ENCODE data around the gene SLC39A12.

Gene SLC39A12

DNA sequence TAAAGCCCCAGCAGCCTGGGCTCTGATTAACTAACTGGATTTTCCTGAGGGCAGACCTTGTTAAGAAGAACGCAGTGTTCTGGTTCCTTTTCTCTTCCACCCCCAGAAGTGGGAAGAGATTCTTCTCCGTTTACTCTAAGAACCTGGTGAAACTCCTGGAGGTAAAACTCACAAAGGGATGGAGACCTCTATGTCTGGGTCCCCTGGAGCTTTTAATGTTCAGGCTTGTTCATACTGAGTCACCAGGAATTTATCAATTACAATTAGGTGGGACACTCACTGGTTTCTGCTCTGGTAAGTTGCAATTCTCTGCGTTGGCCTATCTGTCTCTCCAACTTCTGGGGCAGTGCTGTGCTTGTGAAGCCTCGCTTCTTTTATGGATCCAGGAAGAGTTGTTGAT is 115.2 kb downstream of the SLC39A12 start:
- no peak for FAIRE-seq

DNA sequence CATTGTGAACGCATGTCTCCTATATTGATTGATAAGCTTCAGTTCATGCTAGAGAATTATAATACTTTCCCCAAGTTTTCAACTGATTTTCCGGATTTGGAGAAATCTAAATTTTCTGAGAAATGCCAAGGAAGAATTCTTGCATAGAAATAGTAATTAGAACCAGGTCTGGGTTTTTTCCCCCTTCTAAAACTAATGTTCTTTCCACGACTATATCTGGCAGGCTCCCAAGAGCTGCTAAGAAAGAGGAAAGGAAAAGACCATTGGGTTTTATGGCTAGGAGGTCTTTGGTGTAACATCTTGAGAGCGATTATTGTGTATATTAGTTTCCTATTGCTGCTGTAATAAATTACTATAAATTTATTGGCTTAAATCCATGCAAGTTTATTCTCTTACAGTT is 116.7 kb downstream of the SLC39A12 start:
- FAIRE-seq = no peak

DNA sequence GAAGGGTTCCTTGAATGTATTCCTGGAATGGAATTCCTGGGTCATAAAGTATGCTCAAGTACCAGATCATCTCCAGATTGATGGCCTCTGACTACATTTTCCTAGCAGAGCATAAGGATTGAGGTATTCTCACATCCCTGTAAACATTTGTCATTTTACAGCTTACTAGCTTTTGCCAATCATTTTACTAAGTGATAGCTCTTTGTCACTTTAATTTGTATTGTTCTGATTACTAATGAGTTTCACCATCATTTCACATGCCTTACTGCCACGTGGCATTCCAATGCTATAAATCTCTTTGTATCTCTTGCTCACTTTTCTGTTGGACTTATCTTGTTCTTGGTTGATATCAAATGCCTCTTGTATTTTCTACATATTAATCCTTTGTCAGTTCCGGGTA is 119.9 kb downstream of the SLC39A12 start:
- no peak for FAIRE-seq

DNA sequence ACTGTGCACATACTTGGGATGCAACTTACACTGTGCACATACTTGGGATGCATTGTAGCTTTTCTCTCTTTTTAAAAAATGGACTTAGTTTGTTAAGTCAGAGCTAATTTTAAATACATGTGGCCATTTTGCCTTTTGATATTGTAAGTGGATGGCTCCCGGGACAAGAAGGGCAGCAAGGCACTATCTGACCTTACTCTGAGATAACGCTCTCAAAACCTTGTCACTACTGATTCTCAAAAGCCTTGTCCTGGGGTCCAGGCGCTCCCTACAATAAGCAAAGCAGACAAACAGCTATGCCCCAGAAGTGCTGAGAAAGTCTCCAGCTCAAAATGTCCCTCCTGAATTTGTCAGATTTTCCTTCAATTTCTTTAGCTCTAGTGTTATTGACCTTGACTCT is 121.6 kb downstream of the SLC39A12 start:
- FAIRE-seq = no peak

DNA sequence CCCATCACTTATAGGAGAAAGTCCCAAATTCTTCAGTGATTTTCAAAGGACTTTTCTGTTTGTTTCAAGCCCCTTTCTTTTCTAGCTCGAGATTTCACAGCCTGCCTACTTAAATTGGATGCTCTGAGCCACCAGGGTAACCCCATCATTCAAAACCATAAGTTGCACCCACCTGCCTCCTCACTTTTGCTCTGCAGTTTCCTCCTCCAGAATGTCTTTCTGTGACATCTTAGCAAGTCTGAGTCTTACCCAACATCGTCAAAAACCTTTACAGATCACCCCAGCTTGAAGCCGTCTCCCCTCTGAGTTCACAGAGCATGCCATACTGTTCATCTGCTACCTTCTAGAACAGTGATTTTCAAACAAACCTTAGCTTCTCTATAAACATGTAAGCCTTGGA is 124.2 kb downstream of the SLC39A12 start:
- FAIRE-seq = no peak

DNA sequence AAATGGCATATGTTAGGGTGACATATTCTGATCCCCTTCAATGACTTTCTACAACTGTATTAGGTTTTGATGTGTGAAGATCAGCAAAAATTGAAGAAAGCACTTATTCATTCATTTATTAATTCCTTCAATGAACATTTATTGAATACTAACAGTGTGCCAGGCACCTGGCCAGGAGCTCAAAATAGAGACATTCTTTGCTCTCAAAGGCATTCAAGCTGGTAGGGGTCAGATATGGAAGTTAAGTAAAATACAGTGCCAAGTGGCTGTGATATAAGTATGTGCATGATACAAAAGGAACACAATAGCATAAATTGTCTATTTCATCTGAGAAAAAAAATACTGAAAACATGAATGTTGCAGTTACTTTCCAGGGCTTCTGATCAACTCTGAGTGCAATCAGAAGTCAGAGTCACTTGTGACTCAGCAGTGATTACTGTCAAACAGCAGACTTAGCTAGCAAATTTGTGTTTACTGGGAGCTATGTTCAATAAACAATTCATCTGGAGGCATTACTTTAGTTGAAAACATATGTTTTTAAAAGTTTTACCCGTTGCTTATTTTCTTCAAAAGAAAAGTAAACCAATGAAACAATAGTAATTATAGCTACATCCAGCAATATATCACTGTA is 128.1 kb downstream of the SLC39A12 start:
- no peak for FAIRE-seq

DNA sequence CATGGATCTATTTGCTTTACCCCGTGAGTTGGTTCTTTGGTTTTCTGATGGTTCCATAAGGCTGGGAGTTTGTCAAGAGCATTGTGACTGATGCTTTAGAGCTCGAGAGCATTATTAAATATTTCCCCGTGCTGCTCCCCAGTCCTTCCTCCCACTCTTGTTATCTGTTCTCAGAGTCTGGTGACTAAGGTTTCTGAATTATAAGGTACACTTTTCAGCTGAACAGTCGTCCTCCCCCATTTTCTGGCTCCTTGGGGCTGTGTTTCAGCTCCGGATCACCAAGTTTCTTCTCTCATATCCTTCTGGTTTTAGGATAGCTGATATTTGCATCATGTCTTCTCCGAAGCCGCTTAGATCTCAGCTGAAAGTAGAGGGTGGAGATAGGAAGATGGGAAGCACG is 130.7 kb downstream of the SLC39A12 start:
- no peak for FAIRE-seq

DNA sequence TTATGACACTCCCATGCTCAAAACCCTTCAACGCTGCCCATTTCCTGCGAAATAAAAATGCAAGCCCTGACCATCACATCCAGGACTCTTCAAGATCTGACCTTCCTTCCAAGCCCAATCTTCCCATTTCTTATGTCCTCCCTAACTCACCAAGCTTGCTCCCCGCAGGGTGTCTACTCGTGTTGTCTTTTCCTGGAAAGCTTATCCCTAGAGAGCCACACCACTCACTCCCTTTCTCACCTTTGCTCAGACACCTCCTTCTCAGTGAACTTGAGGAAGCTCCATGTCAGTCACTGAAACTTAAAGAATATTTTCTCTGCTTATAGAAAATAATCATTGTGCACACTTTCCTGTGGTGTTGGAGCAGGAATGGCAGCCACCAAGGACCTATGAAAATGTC is 134.1 kb downstream of the SLC39A12 start:
- no peak for FAIRE-seq

DNA sequence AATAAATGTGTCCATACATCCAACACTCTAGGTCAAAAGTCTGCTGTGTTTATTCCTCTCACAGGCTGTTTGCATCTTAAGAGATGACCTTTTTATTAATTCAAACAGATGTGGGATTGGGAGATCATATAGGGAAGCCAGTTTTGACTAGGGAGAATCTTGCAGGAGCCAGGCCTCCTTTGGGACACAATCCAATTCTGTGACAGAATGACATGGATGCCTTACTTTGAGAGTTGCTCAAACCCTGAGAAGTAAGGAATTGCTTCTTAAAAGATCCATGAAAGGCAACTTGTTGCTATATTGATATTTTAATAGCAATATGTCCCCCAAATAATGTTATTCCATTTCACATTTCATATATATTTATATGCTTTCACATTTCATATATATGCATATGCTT is 135.0 kb downstream of the SLC39A12 start:
- FAIRE-seq = no peak

DNA sequence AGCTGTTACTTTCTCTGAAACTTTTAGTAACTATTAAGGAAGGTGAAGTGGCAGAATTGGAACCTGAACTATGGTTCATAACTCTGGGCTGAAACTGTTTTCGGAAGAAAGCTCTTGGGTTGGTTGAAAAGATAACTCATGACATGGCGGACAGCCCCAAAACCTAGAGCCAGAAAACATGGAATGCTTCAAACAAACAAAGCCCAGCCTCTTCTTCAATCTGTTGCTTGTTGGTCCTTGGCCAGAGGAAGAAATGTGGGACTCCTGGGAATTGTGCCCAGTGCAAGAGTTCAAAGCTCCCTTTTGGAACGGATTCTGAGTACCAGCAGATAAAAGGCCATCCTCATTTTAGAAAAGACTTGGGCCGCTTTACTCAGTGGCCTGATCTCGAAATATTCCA is 135.6 kb downstream of the SLC39A12 start:
- FAIRE-seq = no peak
